Lung microvascular endothelial cell (primary cell): Measurements from ENCODE around the gene MRPL36. TPM values are rescaled to one million over a fixed set of nuclear protein-coding genes. Genes with fewer than 3 reads are reported as not detected.
"Not testable (repeated sequence)": the region's sequence is repeated elsewhere in the genome, so short reads cannot be mapped to it uniquely, and the experiment has no call there.

Experiments
- DNase-seq, 2 donors: peaks; one replicate each; pipeline versions ENCODE4 v3.0.0 to v3.0.0-alpha.2; 2010; ENCODE audit warnings: low read depth in 2 of 2
- total RNA-seq: library from RNA; depleted of rRNA; stranded (reverse); fragments of >200 nt; gene quantifications from 2 replicates; pipeline ENCODE4 v1.2.1, GENCODE V29; 2014

Gene MRPL36
- total RNA-seq, 1 donor from 2014 or later = 54.2 TPM

- DNase-seq = no peak
These were observed 33.0 kb upstream of the MRPL36 start for GRCh38 chr5:1832511-1833250.

- DNase-seq = no peak
These were observed 32.2 kb upstream of the MRPL36 start for GRCh38 chr5:1831677-1832313.

- no peak for DNase-seq
These were observed 31.6 kb upstream of the MRPL36 start for GRCh38 chr5:1831257-1831656.

GRCh38 chr5:1830571-1831228, 31.1 kb upstream of the MRPL36 start:
- DNase-seq = no peak

GRCh38 chr5:1827886-1828397, 28.3 kb upstream of the MRPL36 start:
- DNase-seq = peak in 1 of 2 donors; percentile 11

- no peak for DNase-seq
These were observed 27.6 kb upstream of the MRPL36 start for GRCh38 chr5:1827025-1827885.

GRCh38 chr5:1826235-1826980, 26.8 kb upstream of the MRPL36 start:
- no peak for DNase-seq

- DNase-seq = no peak
These were observed 25.5 kb upstream of the MRPL36 start for GRCh38 chr5:1824903-1825841.

- DNase-seq = no peak
These were observed 24.6 kb upstream of the MRPL36 start for GRCh38 chr5:1824109-1824821.

- no peak for DNase-seq
These were observed 23.9 kb upstream of the MRPL36 start for GRCh38 chr5:1823381-1824034.

GRCh38 chr5:1821862-1822261, 22.2 kb upstream of the MRPL36 start:
- DNase-seq = no peak

- no peak for DNase-seq
These were observed 21.3 kb upstream of the MRPL36 start for GRCh38 chr5:1820926-1821325.

GRCh38 chr5:1820381-1820780, 20.7 kb upstream of the MRPL36 start:
- no peak for DNase-seq

GRCh38 chr5:1819458-1819857, 19.8 kb upstream of the MRPL36 start:
- no peak for DNase-seq

GRCh38 chr5:1818784-1819183, 19.1 kb upstream of the MRPL36 start:
- DNase-seq = no peak

GRCh38 chr5:1817261-1818043, 17.8 kb upstream of the MRPL36 start:
- DNase-seq = no peak

- DNase-seq = not testable (repeated sequence)
These were observed 17.0 kb upstream of the MRPL36 start for GRCh38 chr5:1816495-1817089.
